ENCODE measurements around the gene KRT38.

The KRT38 gene

DNA sequence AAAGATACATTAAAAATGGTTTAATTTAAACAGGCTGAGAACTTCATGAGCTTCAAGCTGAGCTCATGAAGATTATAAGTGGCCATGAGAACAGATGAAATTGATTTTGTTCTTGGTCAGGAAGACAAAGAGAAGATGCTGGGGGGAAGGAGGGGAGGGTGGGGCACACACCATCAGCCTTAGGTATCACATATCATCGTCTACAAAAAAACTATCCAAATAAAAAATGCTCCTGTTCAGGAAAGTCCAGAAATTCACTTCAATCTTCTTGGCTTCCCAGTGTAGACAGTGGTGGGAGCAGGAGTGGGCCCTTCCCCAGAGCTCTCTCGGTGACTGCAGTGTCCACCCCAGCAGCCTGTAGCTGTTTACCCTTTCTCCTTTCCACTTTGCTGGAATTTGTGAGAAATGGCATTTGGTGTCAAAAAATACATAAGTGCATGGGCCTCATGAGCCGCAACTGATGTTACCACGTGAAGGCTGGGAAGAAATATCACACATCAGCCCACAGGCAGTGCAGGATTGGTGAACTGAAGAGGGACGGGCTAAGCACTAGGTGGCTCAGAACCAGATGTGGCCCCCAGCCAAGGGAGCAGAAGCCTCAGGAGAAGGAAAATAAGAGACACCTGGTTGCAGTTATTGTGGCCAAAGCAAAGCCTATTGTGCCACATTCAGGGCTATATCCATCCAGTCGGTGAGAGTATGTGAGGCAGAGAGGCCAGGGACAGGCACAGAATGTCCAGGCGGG is 22.5 kb downstream of the KRT38 start:
- Histone ChIP-seq H3K27me3 (replicated peaks in 2 of 5; ENCODE audit: control insufficient read depth in 4 of 5, insufficient read depth in 5 of 5, low read length in 4 of 5) (peaks cover 0 to 4% (median 0%) of the 10 kb centered on the region in 5 experiments), H3K27ac (ENCODE audit: insufficient read depth in 1 of 2, low read depth in 1 of 2, low read length in 2 of 2, poor library complexity in 1 of 2, severe bottlenecking in 2 of 2) (no peak overlapping the region), H3K4me3 (ENCODE audit: control insufficient read depth in 1 of 7, extremely low read depth in 1 of 7, insufficient read depth in 4 of 7, low read depth in 2 of 7, low read length in 6 of 7) (no peak overlapping the region), H3K36me3 (ENCODE audit: control insufficient read depth in 4 of 4, insufficient read depth in 4 of 4, low read length in 3 of 4) (no peaks in the 10 kb centered on the region), H3K9me3 (ENCODE audit: control extremely low read depth in 1 of 5, control insufficient read depth in 4 of 5, insufficient read depth in 2 of 5, low read depth in 1 of 5, low read length in 4 of 5) (no peaks in the 10 kb centered on the region), H3K4me1 (ENCODE audit: control extremely low read depth in 1 of 4, control insufficient read depth in 4 of 4, insufficient read depth in 4 of 4, low read length in 3 of 4) (no peaks in the 10 kb centered on the region)
- DNase-seq: no peak
- ChIA-PET POLR2A (no interaction called here), CTCF (interaction anchor here (1.7 kb wide), 1 partner anchor 562 kb away, joined by 3 read pairs; no protein-coding TSS in a partner anchor)
- 84% methylated on average over 5 of the region's 7 CpGs for WGBS (ENCODE audit: insufficient coverage)

GRCh38 chr17:41417576-41418015 is 23.2 kb downstream of the KRT38 start:
- ChIA-PET POLR2A (no interaction called here), CTCF (interaction anchor here (1.7 kb wide), 1 partner anchor 561 kb away, joined by 3 read pairs; no protein-coding TSS in a partner anchor)
- 81% methylated on average over 2 of the region's 4 CpGs for whole genome bisulfite sequencing (ENCODE audit: insufficient coverage)
- Histone ChIP-seq H3K4me3 (ENCODE audit: control insufficient read depth in 1 of 7, extremely low read depth in 1 of 7, insufficient read depth in 4 of 7, low read depth in 2 of 7, low read length in 6 of 7) (no peak overlapping the region), H3K9me3 (ENCODE audit: control extremely low read depth in 1 of 5, control insufficient read depth in 4 of 5, insufficient read depth in 2 of 5, low read depth in 1 of 5, low read length in 4 of 5) (no peaks in the 10 kb centered on the region), H3K27me3 (replicated peaks in 2 of 5; ENCODE audit: control insufficient read depth in 4 of 5, insufficient read depth in 5 of 5, low read length in 4 of 5) (peaks cover 0 to 7% (median 0%) of the 10 kb centered on the region in 5 experiments), H3K36me3 (ENCODE audit: control insufficient read depth in 4 of 4, insufficient read depth in 4 of 4, low read length in 3 of 4) (no peaks in the 10 kb centered on the region), H3K4me1 (ENCODE audit: control extremely low read depth in 1 of 4, control insufficient read depth in 4 of 4, insufficient read depth in 4 of 4, low read length in 3 of 4) (no peaks in the 10 kb centered on the region), H3K27ac (ENCODE audit: insufficient read depth in 1 of 2, low read depth in 1 of 2, low read length in 2 of 2, poor library complexity in 1 of 2, severe bottlenecking in 2 of 2) (no peak overlapping the region)
- DNase-seq: peak in 2 of 3 donors; percentile 13 to 20

DNA sequence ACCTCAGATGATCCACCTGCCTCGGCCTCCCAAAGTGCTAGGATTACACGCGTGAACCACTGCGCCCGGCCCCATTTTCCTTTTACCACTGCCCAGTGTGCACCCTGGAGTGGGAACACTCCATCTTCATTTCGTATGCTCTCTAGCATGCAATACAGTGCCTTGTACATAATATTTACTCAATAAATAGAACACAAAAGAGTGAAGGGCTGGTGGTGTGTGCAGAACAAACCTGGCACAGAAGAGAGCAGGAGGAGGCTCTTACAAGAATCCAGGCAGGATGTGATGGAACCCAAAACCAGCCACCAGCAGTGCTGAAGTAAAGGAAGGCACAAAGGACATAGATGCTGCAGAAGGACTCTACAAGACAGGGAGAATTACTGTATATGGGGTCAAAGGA is 23.7 kb downstream of the KRT38 start:
- 100% methylated on average over 5 of the region's 6 CpGs for WGBS (ENCODE audit: insufficient coverage)
- no peaks in the 10 kb centered on the region for H3K9me3 ChIP-seq (ENCODE audit: control extremely low read depth in 1 of 5, control insufficient read depth in 4 of 5, insufficient read depth in 2 of 5, low read depth in 1 of 5, low read length in 4 of 5)
- ChIA-PET CTCF (interaction anchor here (1.7 kb wide), 1 partner anchor 561 kb away, joined by 3 read pairs; no protein-coding TSS in a partner anchor), POLR2A (no interaction called here)
- H3K27me3 ChIP-seq (replicated peaks in 2 of 5; ENCODE audit: control insufficient read depth in 4 of 5, insufficient read depth in 5 of 5, low read length in 4 of 5): peaks cover 0 to 7% (median 0%) of the 10 kb centered on the region in 5 experiments
- no peak overlapping the region for H3K4me3 ChIP-seq (ENCODE audit: control insufficient read depth in 1 of 7, extremely low read depth in 1 of 7, insufficient read depth in 4 of 7, low read depth in 2 of 7, low read length in 6 of 7)
- no peak for DNase-seq
- no peaks in the 10 kb centered on the region for H3K36me3 ChIP-seq (ENCODE audit: control insufficient read depth in 4 of 4, insufficient read depth in 4 of 4, low read length in 3 of 4)
- no peaks in the 10 kb centered on the region for H3K4me1 ChIP-seq (ENCODE audit: control extremely low read depth in 1 of 4, control insufficient read depth in 4 of 4, insufficient read depth in 4 of 4, low read length in 3 of 4)
- H3K27ac ChIP-seq (ENCODE audit: insufficient read depth in 1 of 2, low read depth in 1 of 2, low read length in 2 of 2, poor library complexity in 1 of 2, severe bottlenecking in 2 of 2): no peak overlapping the region

- Histone ChIP-seq H3K36me3 (ENCODE audit: control insufficient read depth in 4 of 4, insufficient read depth in 4 of 4, low read length in 3 of 4) (no peaks in the 10 kb centered on the region), H3K4me1 (ENCODE audit: control extremely low read depth in 1 of 4, control insufficient read depth in 4 of 4, insufficient read depth in 4 of 4, low read length in 3 of 4) (no peaks in the 10 kb centered on the region), H3K27ac (ENCODE audit: insufficient read depth in 1 of 2, low read depth in 1 of 2, low read length in 2 of 2, poor library complexity in 1 of 2, severe bottlenecking in 2 of 2) (no peak overlapping the region), H3K4me3 (ENCODE audit: control insufficient read depth in 1 of 7, extremely low read depth in 1 of 7, insufficient read depth in 4 of 7, low read depth in 2 of 7, low read length in 6 of 7) (no peak overlapping the region), H3K27me3 (replicated peaks in 2 of 5; ENCODE audit: control insufficient read depth in 4 of 5, insufficient read depth in 5 of 5, low read length in 4 of 5) (peaks cover 0 to 8% (median 0%) of the 10 kb centered on the region in 5 experiments), H3K9me3 (ENCODE audit: control extremely low read depth in 1 of 5, control insufficient read depth in 4 of 5, insufficient read depth in 2 of 5, low read depth in 1 of 5, low read length in 4 of 5) (no peaks in the 10 kb centered on the region)
- WGBS (ENCODE audit: insufficient coverage): 92% methylated on average over 4 of the region's 5 CpGs
- DNase-seq: peak in 1 of 3 donors; percentile 3
- ChIA-PET POLR2A (no interaction called here), CTCF (interaction anchor here (1.7 kb wide), 1 partner anchor 560 kb away, joined by 3 read pairs; no protein-coding TSS in a partner anchor)
These were observed 24.3 kb downstream of the KRT38 start for GRCh38 chr17:41416479-41416878.

DNA sequence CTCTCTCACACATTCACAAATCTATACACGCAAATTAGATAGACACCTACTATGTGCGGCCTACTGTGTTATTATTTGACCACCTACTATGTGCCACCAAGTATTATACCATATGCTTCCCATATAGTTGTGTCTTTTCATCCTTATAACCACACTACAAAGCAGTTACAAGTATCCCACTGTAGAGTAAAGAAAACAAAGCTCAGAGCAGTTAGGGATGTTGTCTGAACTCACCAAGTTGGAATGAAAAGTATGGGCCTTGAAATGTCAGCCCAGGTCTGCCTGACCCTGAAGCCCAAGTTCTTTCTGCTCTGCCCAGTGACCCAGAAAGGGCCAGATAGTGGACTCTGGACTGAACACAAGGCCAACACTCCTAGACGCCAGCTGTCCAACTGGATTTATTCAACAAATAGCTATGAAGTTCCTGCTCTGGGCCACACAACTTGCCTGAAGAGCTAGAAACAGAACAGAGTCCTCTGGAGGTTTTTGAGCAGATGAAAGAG is 24.9 kb downstream of the KRT38 start:
- CTCF ChIA-PET: no interaction called here

GRCh38 chr17:41415411-41415810 is 25.4 kb downstream of the KRT38 start:
- 85% methylated on average over 1 of the region's 4 CpGs for WGBS (ENCODE audit: insufficient coverage)
- CTCF ChIA-PET: no interaction called here
- Histone ChIP-seq H3K27me3 (replicated peaks in 2 of 5; ENCODE audit: control insufficient read depth in 4 of 5, insufficient read depth in 5 of 5, low read length in 4 of 5) (peaks cover 0 to 12% (median 0%) of the 10 kb centered on the region in 5 experiments), H3K36me3 (ENCODE audit: control insufficient read depth in 4 of 4, insufficient read depth in 4 of 4, low read length in 3 of 4) (no peaks in the 10 kb centered on the region), H3K27ac (ENCODE audit: insufficient read depth in 1 of 2, low read depth in 1 of 2, low read length in 2 of 2, poor library complexity in 1 of 2, severe bottlenecking in 2 of 2) (no peak overlapping the region), H3K4me1 (ENCODE audit: control extremely low read depth in 1 of 4, control insufficient read depth in 4 of 4, insufficient read depth in 4 of 4, low read length in 3 of 4) (no peaks in the 10 kb centered on the region), H3K9me3 (ENCODE audit: control extremely low read depth in 1 of 5, control insufficient read depth in 4 of 5, insufficient read depth in 2 of 5, low read depth in 1 of 5, low read length in 4 of 5) (no peaks in the 10 kb centered on the region), H3K4me3 (ENCODE audit: control insufficient read depth in 1 of 7, extremely low read depth in 1 of 7, insufficient read depth in 4 of 7, low read depth in 2 of 7, low read length in 6 of 7) (no peak overlapping the region)
- POLR2A ChIA-PET: no interaction called here
- no peak for DNase-seq

More for the DNA sequence above, 24.9 kb downstream of the KRT38 start:
- H3K9me3 ChIP-seq (ENCODE audit: control extremely low read depth in 1 of 5, control insufficient read depth in 4 of 5, insufficient read depth in 2 of 5, low read depth in 1 of 5, low read length in 4 of 5): no peaks in the 10 kb centered on the region
- DNase-seq: no peak
- POLR2A ChIA-PET: no interaction called here
- 75% methylated on average over 2 of the region's 3 CpGs for WGBS (ENCODE audit: insufficient coverage)
- peaks cover 0 to 12% (median 0%) of the 10 kb centered on the region in 5 experiments for H3K27me3 ChIP-seq (replicated peaks in 2 of 5; ENCODE audit: control insufficient read depth in 4 of 5, insufficient read depth in 5 of 5, low read length in 4 of 5)
- H3K36me3 ChIP-seq (ENCODE audit: control insufficient read depth in 4 of 4, insufficient read depth in 4 of 4, low read length in 3 of 4): no peaks in the 10 kb centered on the region
- no peak overlapping the region for H3K4me3 ChIP-seq (ENCODE audit: control insufficient read depth in 1 of 7, extremely low read depth in 1 of 7, insufficient read depth in 4 of 7, low read depth in 2 of 7, low read length in 6 of 7)
- H3K4me1 ChIP-seq (ENCODE audit: control extremely low read depth in 1 of 4, control insufficient read depth in 4 of 4, insufficient read depth in 4 of 4, low read length in 3 of 4): no peaks in the 10 kb centered on the region
- no peak overlapping the region for H3K27ac ChIP-seq (ENCODE audit: insufficient read depth in 1 of 2, low read depth in 1 of 2, low read length in 2 of 2, poor library complexity in 1 of 2, severe bottlenecking in 2 of 2)

DNA sequence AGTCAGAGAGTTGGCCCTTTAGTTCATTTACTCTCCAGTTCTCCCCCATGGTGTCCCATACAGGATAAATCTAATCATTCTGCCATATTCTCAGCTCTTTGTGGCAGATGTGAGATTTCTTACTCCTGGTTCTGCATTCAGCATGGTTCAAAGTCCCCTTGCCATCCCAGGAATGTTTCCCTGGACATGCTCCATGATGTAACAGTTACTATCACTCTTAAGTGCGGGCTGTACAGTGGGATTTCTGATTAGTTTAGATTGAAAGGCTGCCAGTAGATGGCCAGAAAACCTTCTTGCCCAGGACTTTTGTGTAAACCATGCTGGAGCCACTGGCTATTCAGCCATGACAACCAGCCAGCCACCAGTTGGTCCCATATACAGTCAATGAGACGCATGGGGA is 26.8 kb downstream of the KRT38 start:
- CTCF ChIA-PET: interaction anchor here (1.1 kb wide), 1 partner anchor 9 kb away, joined by 3 read pairs; no protein-coding TSS in a partner anchor
- Histone ChIP-seq H3K36me3 (ENCODE audit: control insufficient read depth in 4 of 4, insufficient read depth in 4 of 4, low read length in 3 of 4) (no peaks in the 10 kb centered on the region), H3K4me1 (ENCODE audit: control extremely low read depth in 1 of 4, control insufficient read depth in 4 of 4, insufficient read depth in 4 of 4, low read length in 3 of 4) (no peaks in the 10 kb centered on the region), H3K27ac (ENCODE audit: insufficient read depth in 1 of 2, low read depth in 1 of 2, low read length in 2 of 2, poor library complexity in 1 of 2, severe bottlenecking in 2 of 2) (no peak overlapping the region), H3K27me3 (replicated peaks in 2 of 5; ENCODE audit: control insufficient read depth in 4 of 5, insufficient read depth in 5 of 5, low read length in 4 of 5) (peaks cover 0 to 12% (median 0%) of the 10 kb centered on the region in 5 experiments), H3K4me3 (ENCODE audit: control insufficient read depth in 1 of 7, extremely low read depth in 1 of 7, insufficient read depth in 4 of 7, low read depth in 2 of 7, low read length in 6 of 7) (no peak overlapping the region), H3K9me3 (ENCODE audit: control extremely low read depth in 1 of 5, control insufficient read depth in 4 of 5, insufficient read depth in 2 of 5, low read depth in 1 of 5, low read length in 4 of 5) (no peaks in the 10 kb centered on the region)
- POLR2A ChIA-PET: no interaction called here
- DNase-seq: no peak
- WGBS (ENCODE audit: insufficient coverage): 100% methylated on average over 1 of the region's 2 CpGs
